Glutamatergic neuron (in vitro differentiated cells): ENCODE data around the gene NXPH2. TPM values are rescaled to one million over a fixed set of nuclear protein-coding genes. Genes with fewer than 3 reads are reported as not detected.

Experiments used
- DNase-seq: peaks from one replicate; pipeline ENCODE4 v3.0.0; 2022
- H3K27ac Mint-ChIP-seq: one replicate; pipeline ENCODE4 v1.8.0; 2020; ENCODE audit warnings: mild to moderate bottlenecking, mixed read lengths, inconsistent platforms; ENCODE audit not compliant: unreplicated experiment
- H3K27me3 Mint-ChIP-seq: one replicate; pipeline ENCODE4 v1.8.0; 2020; ENCODE audit warnings: mild to moderate bottlenecking, moderate library complexity, mixed read lengths, inconsistent platforms; ENCODE audit not compliant: unreplicated experiment
- H3K36me3 Mint-ChIP-seq: one replicate; pipeline ENCODE4 v1.8.0; 2020; ENCODE audit warnings: mild to moderate bottlenecking, mixed read lengths, inconsistent platforms; ENCODE audit not compliant: unreplicated experiment
- H3K4me1 Mint-ChIP-seq: one replicate; pipeline ENCODE4 v1.8.0; 2020; ENCODE audit warnings: mild to moderate bottlenecking, low read depth, mixed read lengths, inconsistent platforms; ENCODE audit not compliant: unreplicated experiment
- H3K4me3 Mint-ChIP-seq: one replicate; pipeline ENCODE4 v1.8.0; 2020; ENCODE audit warnings: mild to moderate bottlenecking, mixed read lengths, inconsistent platforms; ENCODE audit not compliant: unreplicated experiment
- H3K9me3 Mint-ChIP-seq: one replicate; pipeline ENCODE4 v1.8.0; 2020; ENCODE audit warnings: mild to moderate bottlenecking, moderate library complexity, mixed read lengths, inconsistent platforms; ENCODE audit not compliant: unreplicated experiment
- CTCF ChIP-seq: fragments of 200-600 bp; sonication (generic); IDR thresholded peaks from one replicate; pipeline ENCODE4 v1.5.0; 2021; ENCODE audit not compliant: partially characterized antibody, unreplicated experiment
- total RNA-seq: library from RNA; stranded (reverse); fragmentation: NEBNext Ultra II Directional; extraction: Animal tissue kit (Norgen Biotek cat#: 25700); gene quantifications from one replicate; pipeline ENCODE4 v1.2.1, GENCODE V29; 2021; ENCODE audit not compliant: unreplicated experiment

The NXPH2 gene
- total RNA-seq, 1 donor from 2014 or later, result 0.83 TPM

DNA sequence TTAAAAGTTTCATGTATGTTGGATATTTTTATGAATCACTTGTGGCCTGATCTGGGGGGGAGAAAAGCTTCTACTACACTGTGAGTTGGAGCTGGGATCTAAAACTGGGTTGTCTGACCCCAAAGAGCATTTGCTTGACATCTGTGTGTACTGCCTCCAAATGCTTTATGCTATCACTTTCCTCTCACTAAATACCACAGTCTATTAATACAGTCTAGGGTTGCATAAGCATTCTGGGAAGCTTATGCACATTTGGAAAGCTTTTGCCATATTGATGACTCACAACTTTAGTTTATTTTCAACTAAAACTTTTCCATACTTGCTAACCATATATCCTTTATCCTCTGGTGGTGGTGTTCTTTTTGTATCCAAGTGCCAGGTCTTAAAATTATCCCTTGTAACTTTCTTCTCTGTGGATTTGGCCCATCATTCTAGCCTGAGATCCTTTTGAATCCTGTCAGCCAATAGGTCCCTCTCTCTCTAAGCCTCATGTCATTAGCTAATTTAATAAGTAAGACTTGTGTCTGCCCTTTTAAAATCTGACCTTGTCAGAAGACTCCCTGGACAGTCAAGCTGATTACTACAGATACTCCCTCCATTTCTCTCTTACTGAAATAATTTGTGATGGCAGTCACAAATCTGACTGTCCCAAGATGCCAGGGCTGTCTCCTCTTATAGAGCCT, 72.7 kb downstream of the NXPH2 start:
- DNase-seq, result no peak
- H3K27ac Mint-ChIP-seq, result peak overlapping the region; percentile 18
- no peak for TF ChIP-seq CTCF
- H3K4me1 Mint-ChIP-seq, result peaks cover 12% of the 10 kb centered on the region
- H3K9me3 Mint-ChIP-seq, result peaks cover 3% of the 10 kb centered on the region
- H3K36me3 Mint-ChIP-seq, result no peaks in the 10 kb centered on the region
- no peak overlapping the region for H3K4me3 Mint-ChIP-seq
- H3K27me3 Mint-ChIP-seq, result peaks cover 2% of the 10 kb centered on the region

GRCh38 chr2:138703242-138703641, 76.9 kb downstream of the NXPH2 start:
- TF ChIP-seq CTCF, result no peak
- Mint-ChIP-seq H3K27me3 (peaks cover 2% of the 10 kb centered on the region), H3K36me3 (no peaks in the 10 kb centered on the region), H3K4me1 (peaks cover 14% of the 10 kb centered on the region), H3K27ac (no peak overlapping the region), H3K4me3 (no peak overlapping the region), H3K9me3 (peaks cover 3% of the 10 kb centered on the region)
- no peak for DNase-seq

DNA sequence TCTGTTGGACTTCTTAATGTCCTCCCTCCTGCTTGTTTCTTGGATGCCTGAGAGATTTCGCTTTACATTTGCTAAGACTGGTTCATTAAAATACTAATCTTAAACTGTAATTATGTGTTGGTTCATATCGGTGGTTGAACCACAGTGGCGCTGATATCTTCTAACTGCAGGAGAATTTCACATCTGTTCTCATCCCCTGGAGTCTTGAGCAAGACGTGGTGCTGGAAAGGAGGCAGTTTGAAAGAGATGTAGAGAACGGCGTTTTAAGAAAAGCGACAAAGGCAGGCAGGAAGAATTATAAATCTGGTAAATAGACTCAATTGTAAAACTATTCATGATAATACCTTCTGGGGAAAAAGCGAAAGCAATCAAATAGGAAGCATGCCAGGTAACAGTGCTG, 79.5 kb downstream of the NXPH2 start:
- H3K9me3 Mint-ChIP-seq, result no peaks in the 10 kb centered on the region
- H3K36me3 Mint-ChIP-seq, result no peaks in the 10 kb centered on the region
- no peak for TF ChIP-seq CTCF
- no peaks in the 10 kb centered on the region for H3K27me3 Mint-ChIP-seq
- H3K27ac Mint-ChIP-seq, result no peak overlapping the region
- H3K4me3 Mint-ChIP-seq, result no peak overlapping the region
- DNase-seq, result no peak
- H3K4me1 Mint-ChIP-seq, result peaks cover 5% of the 10 kb centered on the region

GRCh38 chr2:138699421-138699820, 80.8 kb downstream of the NXPH2 start:
- H3K27me3 Mint-ChIP-seq, result no peaks in the 10 kb centered on the region
- DNase-seq, result no peak
- no peak overlapping the region for H3K4me3 Mint-ChIP-seq
- H3K4me1 Mint-ChIP-seq, result peaks cover 5% of the 10 kb centered on the region
- no peaks in the 10 kb centered on the region for H3K36me3 Mint-ChIP-seq
- no peak overlapping the region for H3K27ac Mint-ChIP-seq
- H3K9me3 Mint-ChIP-seq, result no peaks in the 10 kb centered on the region
- no peak for TF ChIP-seq CTCF

GRCh38 chr2:138698428-138698827, 81.8 kb downstream of the NXPH2 start:
- H3K4me3 Mint-ChIP-seq, result no peak overlapping the region
- no peak for DNase-seq
- H3K9me3 Mint-ChIP-seq, result no peaks in the 10 kb centered on the region
- H3K4me1 Mint-ChIP-seq, result peaks cover 5% of the 10 kb centered on the region
- TF ChIP-seq CTCF, result no peak
- no peaks in the 10 kb centered on the region for H3K27me3 Mint-ChIP-seq
- H3K27ac Mint-ChIP-seq, result no peak overlapping the region
- H3K36me3 Mint-ChIP-seq, result no peaks in the 10 kb centered on the region
